Measurements from ENCODE around the gene FAXDC2.
A peak's percentile ranks its signal among the peaks of the same experiment; 100 is the strongest.

The FAXDC2 gene

GRCh38 chr5:154851351-154851750, 948 bp upstream of the FAXDC2 start:
- no peaks in the 10 kb centered on the region for H3K36me3 ChIP-seq
- no peak overlapping the region for H3K27ac ChIP-seq

GRCh38 chr5:154849791-154850201, 607 bp downstream of the FAXDC2 start:
- Histone ChIP-seq H3K4me3 (ENCODE audit: low read depth in 1 of 2, low read length in 1 of 2) (no peak overlapping the region), H3K27ac (peak overlapping the region; percentile 55), H3K4me1 (ENCODE audit: control insufficient read depth in 1 of 2, insufficient read depth in 1 of 2, low read depth in 1 of 2, low read length in 1 of 2) (peaks cover 18 to 19% of the 10 kb centered on the region in 2 experiments)

More at GRCh38 chr5:154851351-154851750, 948 bp upstream of the FAXDC2 start:
- Histone ChIP-seq H3K4me3 (ENCODE audit: low read depth in 1 of 2, low read length in 1 of 2) (no peak overlapping the region), H3K4me1 (ENCODE audit: control insufficient read depth in 1 of 2, insufficient read depth in 1 of 2, low read depth in 1 of 2, low read length in 1 of 2) (peaks cover 18 to 19% of the 10 kb centered on the region in 2 experiments), H3K27me3 (no peaks in the 10 kb centered on the region), H3K9me3 (no peaks in the 10 kb centered on the region)
- TF ChIP-seq CTCF (IDR thresholded peaks at IDR 0.05), result no peak

GRCh38 chr5:154849264-154849785, 1.1 kb downstream of the FAXDC2 start:
- no peaks in the 10 kb centered on the region for H3K9me3 ChIP-seq
- no peak for TF ChIP-seq CTCF (IDR thresholded peaks at IDR 0.05)
- H3K27me3 ChIP-seq, result no peaks in the 10 kb centered on the region
- peaks cover 18 to 19% of the 10 kb centered on the region in 2 experiments for H3K4me1 ChIP-seq (ENCODE audit: control insufficient read depth in 1 of 2, insufficient read depth in 1 of 2, low read depth in 1 of 2, low read length in 1 of 2)
- no peak overlapping the region for H3K4me3 ChIP-seq (ENCODE audit: low read depth in 1 of 2, low read length in 1 of 2)
- H3K36me3 ChIP-seq, result no peaks in the 10 kb centered on the region
- H3K27ac ChIP-seq, result peak overlapping the region; percentile 55

More at GRCh38 chr5:154849791-154850201, 607 bp downstream of the FAXDC2 start:
- H3K27me3 ChIP-seq, result no peaks in the 10 kb centered on the region
- TF ChIP-seq CTCF (IDR thresholded peaks at IDR 0.05), result no peak
- no peaks in the 10 kb centered on the region for H3K9me3 ChIP-seq
- H3K36me3 ChIP-seq, result no peaks in the 10 kb centered on the region

- Histone ChIP-seq H3K36me3 (no peaks in the 10 kb centered on the region), H3K4me1 (ENCODE audit: control insufficient read depth in 1 of 2, insufficient read depth in 1 of 2, low read depth in 1 of 2, low read length in 1 of 2) (peaks cover 6% of the 10 kb centered on the region in 2 experiments), H3K4me3 (ENCODE audit: low read depth in 1 of 2, low read length in 1 of 2) (no peak overlapping the region), H3K27me3 (no peaks in the 10 kb centered on the region), H3K9me3 (no peaks in the 10 kb centered on the region), H3K27ac (no peak overlapping the region)
- TF ChIP-seq CTCF (IDR thresholded peaks at IDR 0.05), result no peak
Observed at GRCh38 chr5:154844809-154845208, 5.6 kb downstream of the FAXDC2 start.

- Histone ChIP-seq H3K36me3 (no peaks in the 10 kb centered on the region), H3K9me3 (no peaks in the 10 kb centered on the region), H3K4me1 (ENCODE audit: control insufficient read depth in 1 of 2, insufficient read depth in 1 of 2, low read depth in 1 of 2, low read length in 1 of 2) (no peaks in the 10 kb centered on the region), H3K27me3 (no peaks in the 10 kb centered on the region), H3K27ac (no peak overlapping the region), H3K4me3 (ENCODE audit: low read depth in 1 of 2, low read length in 1 of 2) (no peak overlapping the region)
- TF ChIP-seq CTCF (IDR thresholded peaks at IDR 0.05), result no peak
Observed at GRCh38 chr5:154842689-154843530, 7.5 kb downstream of the FAXDC2 start.

All from neutrophil (primary cell).